WTC11 (cell line): ENCODE measurements around the gene NELFA. TPM values are rescaled to one million over a fixed set of nuclear protein-coding genes. Genes with fewer than 3 reads are reported as not detected.
"Not testable (repeated sequence)": the region's sequence is repeated elsewhere in the genome, so short reads cannot be mapped to it uniquely, and the experiment has no call there.

Source experiments
- ATAC-seq: fragments of 200-7000 bp; cut with Tn5 transposase; 2 replicates; pipeline ENCODE4 v1.10.0; 2021; ENCODE audit warnings: mild to moderate bottlenecking, moderate library complexity
- CTCF ChIA-PET: fragments of 300-600 bp; sonication (Branson Sonifier 250); formaldehyde crosslinking; loops from one replicate; lab custom pipeline; 2021; ENCODE audit warnings: antibody characterized with exemption; lab: Charles Lee
- POLR2A ChIA-PET: fragments of 350-600 bp; sonication (Branson Sonifier 250); formaldehyde crosslinking; loops from one replicate; lab custom pipeline; 2021; ENCODE audit warnings: antibody characterized with exemption; lab: Charles Lee
- DNase-seq: peaks from one replicate; pipeline ENCODE4 v3.0.0; 2021; ENCODE audit warnings: low spot score
- H3K27ac Mint-ChIP-seq: 2 replicates; pipeline ENCODE4 v1.8.0; 2021; ENCODE audit warnings: mixed read lengths
- H3K27me3 Mint-ChIP-seq: 2 replicates; pipeline ENCODE4 v1.8.0; 2021; ENCODE audit warnings: low read depth, mild to moderate bottlenecking, moderate library complexity, mixed read lengths
- H3K36me3 Mint-ChIP-seq: 2 replicates; pipeline ENCODE4 v1.8.0; 2021; ENCODE audit warnings: mixed read lengths
- H3K4me1 Mint-ChIP-seq: 2 replicates; pipeline ENCODE4 v1.8.0; 2022; ENCODE audit warnings: mixed read lengths
- H3K4me3 Mint-ChIP-seq: 2 replicates; pipeline ENCODE4 v1.8.0; 2021; ENCODE audit warnings: mild to moderate bottlenecking, moderate library complexity, mixed read lengths
- H3K9me3 Mint-ChIP-seq: 2 replicates; pipeline ENCODE4 v1.8.0; 2021; ENCODE audit warnings: mixed read lengths
- ATF3 ChIP-seq: sonication (generic); formaldehyde crosslinking; conservative IDR thresholded peaks from 2 replicates; pipeline ENCODE4 v1.8.1; 2022; ENCODE audit warnings: mild to moderate bottlenecking, missing genetic modification reagents
- CREB1 ChIP-seq: sonication (generic); formaldehyde crosslinking; IDR thresholded peaks from 2 replicates; pipeline ENCODE4 v1.8.0; 2023; ENCODE audit warnings: mild to moderate bottlenecking, missing genetic modification reagents
- E2F4 ChIP-seq: sonication (generic); formaldehyde crosslinking; IDR thresholded peaks from 2 replicates; pipeline ENCODE4 v1.8.1; 2022; ENCODE audit warnings: low read depth, mild to moderate bottlenecking, moderate library complexity, missing genetic modification reagents, borderline replicate concordance
- ERG ChIP-seq: fragments of 250-450 bp; sonication (Bioruptor Pico); IDR thresholded peaks from 2 replicates; pipeline ENCODE4 v1.8.0; 2021; ENCODE audit warnings: mild to moderate bottlenecking
- FOXP1 ChIP-seq: sonication (generic); formaldehyde crosslinking; IDR thresholded peaks from 2 replicates; pipeline ENCODE4 v1.8.0; 2022; ENCODE audit warnings: missing genetic modification reagents, mild to moderate bottlenecking, moderate library complexity, borderline replicate concordance
- GABPB1 ChIP-seq: sonication (generic); formaldehyde crosslinking; IDR thresholded peaks from 2 replicates; pipeline ENCODE4 v1.8.1; 2023; ENCODE audit warnings: mild to moderate bottlenecking, missing genetic modification reagents
- GTF2I ChIP-seq: fragments of 250-450 bp; sonication (Bioruptor Pico); conservative IDR thresholded peaks from 2 replicates; pipeline ENCODE4 v1.4.0; 2021; ENCODE audit warnings: mild to moderate bottlenecking
- NFATC4 ChIP-seq: fragments of 250-450 bp; sonication (Bioruptor Pico); IDR thresholded peaks from 2 replicates; pipeline ENCODE4 v1.9.0; 2021; ENCODE audit warnings: mild to moderate bottlenecking
- SMAD4 ChIP-seq: sonication (generic); formaldehyde crosslinking; IDR thresholded peaks from 2 replicates; pipeline ENCODE4 v1.8.0; 2022; ENCODE audit warnings: mild to moderate bottlenecking, missing genetic modification reagents
- USF2 ChIP-seq: sonication (generic); formaldehyde crosslinking; IDR thresholded peaks from 2 replicates; pipeline ENCODE4 v1.8.1; 2023; ENCODE audit warnings: mild to moderate bottlenecking, missing genetic modification reagents, moderate library complexity
- ZBTB43 ChIP-seq: sonication (generic); formaldehyde crosslinking; IDR thresholded peaks from 2 replicates; pipeline ENCODE4 v1.8.1; 2023; ENCODE audit warnings: mild to moderate bottlenecking, missing genetic modification reagents
- ZNF138 ChIP-seq: sonication (generic); formaldehyde crosslinking; conservative IDR thresholded peaks from 2 replicates; pipeline ENCODE4 v1.8.1; 2022; ENCODE audit warnings: mild to moderate bottlenecking, moderate library complexity, missing genetic modification reagents
- ZNF281 ChIP-seq: sonication (generic); formaldehyde crosslinking; IDR thresholded peaks from 2 replicates; pipeline ENCODE4 v1.8.0; 2023; ENCODE audit warnings: mild to moderate bottlenecking, missing genetic modification reagents
- ZNF396 ChIP-seq: fragments of 250-450 bp; sonication (Bioruptor Pico); IDR thresholded peaks from 2 replicates; pipeline ENCODE4 v1.8.0; 2021; ENCODE audit warnings: mild to moderate bottlenecking, moderate library complexity, borderline replicate concordance
- ZNF416 ChIP-seq: fragments of 250-450 bp; sonication (Bioruptor Pico); IDR thresholded peaks from 2 replicates; pipeline ENCODE4 v1.9.0; 2021; ENCODE audit warnings: mild to moderate bottlenecking, inconsistent platforms
- total RNA-seq: library from RNA; stranded (reverse); gene quantifications from 3 replicates; pipeline ENCODE4 v1.2.3, GENCODE V29; 2021

NELFA gene
- total RNA-seq, 1 experiment from 2014 or later, result 72.6 TPM

- POLR2A ChIA-PET, result no interaction called here
- no peak for TF ChIP-seq GABPB1
- no peak for TF ChIP-seq ZNF416 (CRISPR knock-in tag)
- no peak for TF ChIP-seq SMAD4 (CRISPR knock-in tag)
- TF ChIP-seq CREB1, result no peak
- no peak for TF ChIP-seq ZNF281
- no peak for TF ChIP-seq ATF3 (CRISPR knock-in tag)
- TF ChIP-seq NFATC4 (CRISPR knock-in tag), result no peak
- no peak overlapping the region for H3K27ac Mint-ChIP-seq
Measured at GRCh38 chr4:2025817-2026216, 17.0 kb upstream of the NELFA start.

GRCh38 chr4:2024683-2025082 lies 15.9 kb upstream of the NELFA start:
- H3K36me3 Mint-ChIP-seq, result peaks cover 5% of the 10 kb centered on the region
- POLR2A ChIA-PET, result no interaction called here
- no peak overlapping the region for H3K27ac Mint-ChIP-seq
- peaks cover 10% of the 10 kb centered on the region for H3K4me1 Mint-ChIP-seq
- CTCF ChIA-PET, result no interaction called here
- no peak overlapping the region for H3K4me3 Mint-ChIP-seq
- ATAC-seq (no peak), DNase-seq (no peak)
- peaks cover 26% of the 10 kb centered on the region for H3K9me3 Mint-ChIP-seq
- H3K27me3 Mint-ChIP-seq, result peaks cover 61% of the 10 kb centered on the region
- TF ChIP-seq FOXP1 (CRISPR knock-in tag) (no peak), ZNF396 (CRISPR knock-in tag) (no peak), ZNF138 (CRISPR knock-in tag) (no peak), GTF2I (no peak), ERG (CRISPR knock-in tag) (no peak), ZBTB43 (no peak), ZNF416 (CRISPR knock-in tag) (no peak), E2F4 (no peak), USF2 (no peak)

More at GRCh38 chr4:2025817-2026216, 17.0 kb upstream of the NELFA start:
- peaks cover 65% of the 10 kb centered on the region for H3K27me3 Mint-ChIP-seq
- DNase-seq (no peak), ATAC-seq (no peak)
- H3K36me3 Mint-ChIP-seq, result peaks cover 5% of the 10 kb centered on the region
- H3K9me3 Mint-ChIP-seq, result peaks cover 26% of the 10 kb centered on the region
- H3K4me1 Mint-ChIP-seq, result peaks cover 10% of the 10 kb centered on the region
- CTCF ChIA-PET, result no interaction called here
- no peak overlapping the region for H3K4me3 Mint-ChIP-seq

- H3K27ac Mint-ChIP-seq, H3K36me3 Mint-ChIP-seq, POLR2A ChIA-PET, ATAC-seq, CTCF ChIA-PET, DNase-seq, H3K4me3 Mint-ChIP-seq: not testable (repeated sequence)
- peaks cover 14% of the 10 kb centered on the region for H3K9me3 Mint-ChIP-seq
- peaks cover 36% of the 10 kb centered on the region for H3K27me3 Mint-ChIP-seq
- peaks cover 10% of the 10 kb centered on the region for H3K4me1 Mint-ChIP-seq
Measured at GRCh38 chr4:2021358-2022018, 12.7 kb upstream of the NELFA start.
